GM19397 (cell line): ENCODE results near the gene TXNL4A.
"Not testable (repeated sequence)": the region's sequence is repeated elsewhere in the genome, so short reads cannot be mapped to it uniquely, and the experiment has no call there.

ENCODE experiments used
- ATAC-seq: cut with Tn5 transposase; IDR thresholded peaks from one replicate; pipeline ENCODE4 v1.9.1; 2021; ENCODE audit warnings: mild to moderate bottlenecking, moderate library complexity; ENCODE audit not compliant: unreplicated experiment

The TXNL4A gene

GRCh38 chr18:79999701-80000100 lies 11.3 kb upstream of the TXNL4A start:
- not testable (repeated sequence) for ATAC-seq

DNA sequence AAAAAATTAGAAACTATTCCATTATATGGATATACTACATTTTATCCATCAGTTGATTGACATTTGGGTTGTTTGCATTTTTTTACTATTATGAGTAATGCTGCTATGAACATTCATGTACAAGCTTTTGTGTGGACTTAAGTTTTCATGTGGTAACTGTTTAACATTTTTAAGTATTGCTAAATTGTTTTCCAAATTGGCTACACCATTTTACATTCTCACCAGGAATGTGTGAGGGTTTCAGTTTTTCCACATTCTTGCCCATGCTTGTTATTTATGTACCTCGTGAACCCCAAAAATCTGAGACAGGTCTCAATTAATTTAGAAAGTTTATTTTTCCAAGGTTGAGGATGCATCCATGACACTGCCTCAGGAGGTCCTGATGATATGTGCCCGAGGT lies 3.1 kb upstream of the TXNL4A start:
- no peak for ATAC-seq

GRCh38 chr18:79989195-79989497 lies 783 bp upstream of the TXNL4A start:
- ATAC-seq, result no peak

GRCh38 chr18:79988071-79988450 lies 302 bp downstream of the TXNL4A start:
- ATAC-seq, result peak; percentile 67

DNA sequence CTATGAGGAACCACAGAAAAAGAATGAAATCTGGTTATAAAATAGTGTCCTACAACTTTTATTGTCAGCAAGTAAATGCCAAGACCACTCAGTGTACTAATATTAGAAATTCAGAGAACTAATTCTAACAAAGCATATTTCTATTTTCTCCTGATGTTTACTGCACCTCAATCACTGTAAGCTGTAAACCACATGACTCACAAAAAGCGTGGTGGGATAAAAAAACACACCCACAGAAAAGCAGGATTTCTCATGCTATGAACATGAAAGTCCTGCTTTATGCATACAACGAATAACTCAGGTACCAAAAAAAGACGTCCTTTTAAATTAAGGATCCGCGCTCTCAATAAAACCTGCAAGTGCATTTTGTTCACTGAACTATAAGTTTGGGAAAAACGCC lies 797 bp downstream of the TXNL4A start:
- no peak for ATAC-seq

DNA sequence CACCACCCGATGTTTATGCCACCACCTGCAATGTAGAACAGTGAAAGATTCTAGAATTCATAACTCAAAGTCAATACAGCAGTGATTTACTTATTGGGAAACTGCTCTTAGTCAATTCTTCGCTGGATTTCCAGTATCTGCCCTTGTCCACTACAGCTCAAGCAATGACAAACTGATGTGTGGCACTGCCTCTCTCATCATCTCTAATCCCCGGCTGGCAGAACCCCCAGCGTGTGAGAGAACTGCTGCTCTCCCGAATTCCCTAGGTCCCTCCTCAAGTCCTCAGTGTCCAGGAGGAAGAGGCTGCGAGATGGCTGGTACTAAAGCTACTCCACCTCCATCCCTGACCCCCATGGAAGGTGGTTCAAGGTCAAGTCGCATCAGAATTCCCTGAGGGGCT lies 1.6 kb downstream of the TXNL4A start:
- ATAC-seq, result no peak

DNA sequence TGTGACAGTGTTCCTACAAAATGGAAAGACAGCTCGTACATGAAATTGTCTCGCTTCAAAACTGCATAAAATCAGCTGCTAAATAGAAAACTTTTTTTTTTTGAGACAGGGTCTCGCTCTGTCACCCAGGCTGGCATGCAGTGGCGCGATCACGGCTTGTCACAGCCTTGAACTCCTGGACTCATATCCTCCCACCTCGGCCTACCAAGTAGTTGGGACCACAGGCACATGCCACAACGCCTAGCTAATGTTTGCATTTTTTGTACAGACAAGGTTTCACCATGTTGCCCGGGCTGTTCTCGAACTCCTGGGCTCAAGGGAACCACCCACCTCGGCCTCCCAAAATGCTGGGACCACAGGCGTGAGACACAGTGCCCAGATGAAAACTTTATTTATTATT lies 3.2 kb downstream of the TXNL4A start:
- no peak for ATAC-seq

- no peak for ATAC-seq
Observed at GRCh38 chr18:79983793-79984192, 4.6 kb downstream of the TXNL4A start.

DNA sequence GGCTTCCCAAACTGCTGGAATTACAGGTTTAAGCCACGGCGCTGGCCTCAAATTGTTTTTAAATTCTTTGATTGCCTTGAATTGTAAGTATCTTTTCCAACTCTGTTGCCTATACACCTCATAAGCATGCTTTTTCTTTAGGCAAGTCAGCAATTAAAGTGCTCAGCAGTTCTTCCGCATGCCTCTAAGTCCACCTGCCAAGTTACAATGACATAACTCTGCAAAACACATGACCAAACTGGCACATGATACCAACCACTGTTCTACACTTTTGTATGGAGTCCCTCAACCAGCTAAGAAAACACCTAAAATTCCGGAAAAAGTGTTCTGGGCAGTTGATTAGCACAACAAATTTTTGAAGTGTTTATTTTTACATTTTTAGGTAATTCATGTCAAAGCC lies 5.1 kb downstream of the TXNL4A start:
- ATAC-seq, result no peak

DNA sequence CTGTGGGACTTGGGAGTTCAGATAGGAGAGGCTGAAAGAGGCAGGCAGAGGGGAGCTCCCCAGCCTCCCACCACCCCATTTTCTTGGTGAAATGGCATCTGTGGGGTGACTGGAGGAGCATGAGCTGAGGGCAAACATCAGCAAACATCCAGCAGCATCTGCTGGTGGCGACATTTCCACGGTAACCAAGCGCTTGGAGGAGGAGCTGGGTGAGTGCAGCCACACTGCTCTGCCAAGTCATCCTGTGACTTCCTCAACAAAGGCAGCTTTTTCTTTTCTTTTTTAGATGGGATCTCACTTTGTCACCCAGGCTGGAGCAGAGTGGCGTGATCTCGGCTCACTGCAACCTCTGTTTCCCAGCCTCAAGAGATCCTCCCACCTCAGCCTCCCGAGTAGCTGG lies 5.6 kb downstream of the TXNL4A start:
- ATAC-seq, result no peak

- ATAC-seq, result no peak
Observed at GRCh38 chr18:79980585-79980984, 7.8 kb downstream of the TXNL4A start.

GRCh38 chr18:79979843-79980242 lies 8.5 kb downstream of the TXNL4A start:
- no peak for ATAC-seq

- ATAC-seq, result no peak
Observed at GRCh38 chr18:79975985-79976680, 12.2 kb downstream of the TXNL4A start.

- no peak for ATAC-seq
Observed at GRCh38 chr18:79975043-79975442, 13.3 kb downstream of the TXNL4A start.

- ATAC-seq, result no peak
Observed at GRCh38 chr18:79974025-79974654, 14.2 kb downstream of the TXNL4A start.

- ATAC-seq, result no peak
Observed at GRCh38 chr18:79973517-79973916, 14.8 kb downstream of the TXNL4A start.

- ATAC-seq, result no peak
Observed at GRCh38 chr18:79972720-79973119, 15.6 kb downstream of the TXNL4A start.

GRCh38 chr18:79971986-79972385 lies 16.4 kb downstream of the TXNL4A start:
- no peak for ATAC-seq

DNA sequence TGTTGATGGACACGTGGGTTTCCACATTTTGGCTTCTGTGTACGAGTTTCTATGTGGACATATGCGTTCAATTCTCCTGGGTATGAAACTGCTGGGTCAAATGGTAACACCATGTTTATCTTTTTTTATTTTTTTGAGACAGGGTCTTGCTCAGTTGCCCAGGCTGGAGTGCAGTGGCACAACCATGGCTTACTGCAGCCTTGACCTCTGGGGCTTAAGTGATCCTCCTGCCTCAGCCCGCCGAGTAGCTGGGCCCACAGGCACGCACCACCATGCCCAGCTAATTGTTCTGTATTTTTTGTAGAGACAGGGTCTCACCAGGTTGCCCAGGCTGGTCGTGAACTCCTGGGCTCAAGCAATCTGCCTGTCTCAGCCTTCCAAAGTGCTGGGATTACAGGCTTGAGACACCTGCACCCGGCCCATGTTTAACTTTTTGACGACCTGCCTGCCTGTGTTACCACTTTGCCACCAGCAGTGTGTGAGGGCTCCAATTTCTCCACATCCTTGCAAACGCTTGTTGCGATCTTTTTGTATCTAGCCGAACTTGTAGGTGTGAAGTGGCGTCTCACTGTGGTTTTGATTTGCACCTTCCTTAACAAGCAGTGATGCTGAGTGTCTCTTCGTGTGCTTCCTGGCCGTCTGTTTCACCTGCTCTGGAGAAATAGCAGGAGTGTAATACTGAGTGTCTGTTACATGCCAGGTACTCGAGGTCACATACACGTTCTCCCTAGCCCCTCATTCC lies 17.0 kb downstream of the TXNL4A start:
- no peak for ATAC-seq

- ATAC-seq, result no peak
Observed at GRCh38 chr18:79970419-79971133, 17.8 kb downstream of the TXNL4A start.

DNA sequence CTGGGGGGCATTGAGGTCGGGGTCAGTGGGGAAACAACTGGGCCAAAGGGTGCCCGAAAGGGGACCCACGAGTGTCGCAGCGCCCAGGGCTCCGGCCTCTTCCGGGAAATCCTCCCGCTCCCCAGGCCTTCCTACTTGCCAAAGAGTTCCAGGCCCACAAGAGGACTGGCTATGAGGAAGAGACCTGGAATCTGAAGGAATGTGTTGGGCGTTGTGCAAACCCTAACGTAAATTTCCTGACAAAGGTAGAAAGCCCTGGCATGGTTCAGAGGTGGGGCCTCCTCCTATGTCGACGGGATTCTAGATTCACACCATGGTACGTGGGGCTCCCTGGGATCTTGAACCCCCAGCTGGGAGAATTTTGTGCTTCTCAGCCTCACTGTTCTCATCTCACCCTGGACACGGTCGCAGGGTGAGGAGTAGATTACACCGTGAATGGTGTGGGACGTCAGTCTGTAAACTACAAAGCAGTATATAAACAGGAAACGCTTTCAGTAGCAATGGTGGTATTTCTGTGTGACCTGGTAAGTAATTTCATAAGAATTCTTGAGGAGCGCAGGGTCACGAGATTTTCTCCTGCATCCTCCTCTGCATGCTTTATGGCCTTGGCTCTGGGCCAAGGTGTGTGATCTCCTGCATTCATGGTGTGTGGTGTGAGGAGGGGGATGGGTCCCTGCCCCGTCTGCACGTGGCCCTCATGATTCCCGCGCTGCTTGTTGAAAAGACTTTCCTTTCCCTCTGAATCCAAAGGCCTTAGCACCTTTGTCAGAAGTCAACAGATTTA lies 23.1 kb downstream of the TXNL4A start:
- no peak for ATAC-seq
